KMS-11 (cell line): ENCODE measurements around the gene PGF.
"Not testable (repeated sequence)": the region's sequence is repeated elsewhere in the genome, so short reads cannot be mapped to it uniquely, and the experiment has no call there.

ENCODE experiments used
- H2AFZ ChIP-seq: fragments of 200-600 bp; sonication (generic); 2 replicates; pipeline ENCODE4 v1.6.1; 2016; ENCODE audit warnings: antibody characterized with exemption, mixed run types, low read depth
- H3K27ac ChIP-seq: fragments of 200-600 bp; sonication (generic); 2 replicates; pipeline ENCODE4 v1.6.1; 2016; ENCODE audit warnings: mild to moderate bottlenecking, mixed run types
- H3K27me3 ChIP-seq: fragments of 200-600 bp; sonication (generic); 2 replicates; pipeline ENCODE4 v1.6.1; 2017; ENCODE audit warnings: mild to moderate bottlenecking, low read depth, mixed run types, moderate library complexity; ENCODE audit not compliant: insufficient read depth
- H3K36me3 ChIP-seq: fragments of 200-600 bp; sonication (generic); 2 replicates; pipeline ENCODE4 v1.6.1; 2017; ENCODE audit warnings: mild to moderate bottlenecking, mixed run types; ENCODE audit not compliant: insufficient read depth
- H3K4me1 ChIP-seq: fragments of 200-600 bp; sonication (generic); 2 replicates; pipeline ENCODE4 v1.6.1; 2016; ENCODE audit warnings: mild to moderate bottlenecking, low read depth, mixed run types; ENCODE audit not compliant: poor library complexity, severe bottlenecking
- H3K4me2 ChIP-seq: fragments of 200-600 bp; sonication (generic); 2 replicates; pipeline ENCODE4 v1.7.0; 2016; ENCODE audit warnings: mild to moderate bottlenecking, mixed run types
- H3K4me3 ChIP-seq: fragments of 200-600 bp; sonication (generic); IDR thresholded peaks from 2 replicates; pipeline ENCODE4 v1.6.1; 2017; ENCODE audit warnings: low read depth, low read length, mixed read lengths; ENCODE audit not compliant: insufficient read depth
- H3K79me2 ChIP-seq: fragments of 200-600 bp; sonication (generic); 2 replicates; pipeline ENCODE4 v1.6.1; 2016; ENCODE audit warnings: low read depth, mixed run types; ENCODE audit not compliant: insufficient read depth
- H3K9ac ChIP-seq: fragments of 200-600 bp; sonication (generic); 2 replicates; pipeline ENCODE4 v1.6.1; 2016; ENCODE audit warnings: mild to moderate bottlenecking, mixed run types
- H4K20me1 ChIP-seq: fragments of 200-600 bp; sonication (generic); 2 replicates; pipeline ENCODE4 v1.6.1; 2016; ENCODE audit warnings: mild to moderate bottlenecking, mixed run types; ENCODE audit not compliant: insufficient read depth
- CTCF ChIP-seq: fragments of 200-600 bp; sonication (generic); conservative IDR thresholded peaks from 2 replicates; pipeline ENCODE4 v1.6.1; 2017; ENCODE audit warnings: low read depth, mild to moderate bottlenecking, antibody characterized with exemption, low read length, moderate library complexity, mixed read lengths

The PGF gene

GRCh38 chr14:75001261-75001660 lies 45.9 kb upstream of the PGF start:
- Histone ChIP-seq H4K20me1 (no peaks in the 10 kb centered on the region), H3K4me1 (peaks cover 7% of the 10 kb centered on the region), H3K79me2 (peaks cover 12% of the 10 kb centered on the region; the same call in 1 of the 2 replicates), H3K36me3 (no peaks in the 10 kb centered on the region), H2AFZ (no peak overlapping the region), H3K27me3 (no peaks in the 10 kb centered on the region), H3K27ac (no peak overlapping the region), H3K9ac (no peak overlapping the region), H3K4me3 (no peak overlapping the region), H3K4me2 (no peak overlapping the region)
- TF ChIP-seq CTCF = no peak

- H3K4me2 ChIP-seq, H2AFZ ChIP-seq, H3K27ac ChIP-seq, H3K9ac ChIP-seq, H3K36me3 ChIP-seq, H3K4me3 ChIP-seq, H3K4me1 ChIP-seq, H4K20me1 ChIP-seq, H3K27me3 ChIP-seq, H3K79me2 ChIP-seq: not testable (repeated sequence)
Measured at GRCh38 chr14:74995781-74996180, 40.4 kb upstream of the PGF start.

GRCh38 chr14:74994182-74994581 lies 38.8 kb upstream of the PGF start:
- H3K27me3 ChIP-seq, H3K4me3 ChIP-seq, H3K4me2 ChIP-seq, H3K9ac ChIP-seq, H2AFZ ChIP-seq, H3K27ac ChIP-seq, H3K36me3 ChIP-seq, H3K79me2 ChIP-seq, H4K20me1 ChIP-seq, H3K4me1 ChIP-seq: not testable (repeated sequence)

GRCh38 chr14:74988993-74989392 lies 33.6 kb upstream of the PGF start:
- H3K79me2 ChIP-seq = no peaks in the 10 kb centered on the region
- no peak overlapping the region for H3K4me2 ChIP-seq
- H3K27ac ChIP-seq = no peak overlapping the region
- no peaks in the 10 kb centered on the region for H4K20me1 ChIP-seq
- H3K4me1 ChIP-seq = no peaks in the 10 kb centered on the region
- H3K27me3 ChIP-seq = no peaks in the 10 kb centered on the region
- no peaks in the 10 kb centered on the region for H3K36me3 ChIP-seq
- TF ChIP-seq CTCF = no peak
- H3K9ac ChIP-seq = no peak overlapping the region
- no peak overlapping the region for H2AFZ ChIP-seq
- no peak overlapping the region for H3K4me3 ChIP-seq

- H3K79me2 ChIP-seq = no peaks in the 10 kb centered on the region
- no peaks in the 10 kb centered on the region for H3K4me1 ChIP-seq
- H3K36me3 ChIP-seq = no peaks in the 10 kb centered on the region
- no peak for TF ChIP-seq CTCF
- H2AFZ ChIP-seq = no peak overlapping the region
- H3K4me2 ChIP-seq = no peak overlapping the region
- H3K27ac ChIP-seq = no peak overlapping the region
- no peaks in the 10 kb centered on the region for H4K20me1 ChIP-seq
- no peak overlapping the region for H3K4me3 ChIP-seq
- H3K9ac ChIP-seq = no peak overlapping the region
- H3K27me3 ChIP-seq = no peaks in the 10 kb centered on the region
Measured at GRCh38 chr14:74988131-74988530, 32.7 kb upstream of the PGF start.
